CD14-positive monocyte (primary cell): Measurements from ENCODE around the gene NARS2. TPM values are rescaled to one million over a fixed set of nuclear protein-coding genes. Genes with fewer than 3 reads are reported as not detected.

ENCODE experiments used
- DNase-seq, 3 donors: peaks; one replicate each; pipeline ENCODE4 v3.0.0-alpha.2; 2011 to 2022
- H2AFZ ChIP-seq: 2 replicates; pipeline ENCODE4 v1.6.0; 2012; ENCODE audit warnings: mild to moderate bottlenecking, low read depth, low read length, inconsistent platforms; ENCODE audit not compliant: insufficient read depth, poor library complexity, severe bottlenecking
- H3K27ac ChIP-seq, 2 donors: 1 replicate in 1 of 2; 2 replicates in 1 of 2; pipeline ENCODE4 v1.5.1; 2012 to 2013; ENCODE audit warnings: low read length in 2 of 2, control low read depth in 1 of 2, inconsistent platforms in 1 of 2, low read depth in 1 of 2, mild to moderate bottlenecking in 1 of 2
- H3K27me3 ChIP-seq, 2 donors: one replicate each; pipeline versions ENCODE4 v1.6.0 to v1.6.1; 2011 to 2013; ENCODE audit warnings: low read length in 2 of 2; ENCODE audit not compliant: control insufficient read depth in 2 of 2, insufficient read depth in 2 of 2
- H3K36me3 ChIP-seq, 2 donors: replicated peaks in 1 of 2; 1 replicate in 1 of 2; 2 replicates in 1 of 2; pipeline versions ENCODE4 v1.5.1 to v1.6.1; 2012 to 2013; ENCODE audit warnings: low read length in 2 of 2, control low read depth in 1 of 2, inconsistent platforms in 1 of 2, mild to moderate bottlenecking in 1 of 2; ENCODE audit not compliant: insufficient read depth in 2 of 2, control insufficient read depth in 1 of 2
- H3K4me1 ChIP-seq, 2 donors: 1 replicate in 1 of 2; 2 replicates in 1 of 2; pipeline versions ENCODE4 v1.5.1 to v1.6.1; 2012 to 2013; ENCODE audit warnings: low read length in 2 of 2, control low read depth in 1 of 2, inconsistent platforms in 1 of 2, mild to moderate bottlenecking in 1 of 2, moderate library complexity in 1 of 2; ENCODE audit not compliant: insufficient read depth in 2 of 2, control insufficient read depth in 1 of 2
- H3K4me2 ChIP-seq: replicated peaks from 2 replicates; pipeline ENCODE3; 2012; ENCODE audit warnings: low read length, moderate library complexity, mild to moderate bottlenecking; ENCODE audit not compliant: poor library complexity, severe bottlenecking; ENCODE audit errors: extremely low read depth
- H3K4me3 ChIP-seq, 3 experiments: fragments of 200-600 bp in 1 of 3; sonication (generic) in 1 of 3; replicated peaks in 1 of 3; 1 replicate in 2 of 3; 2 replicates in 1 of 3; pipeline ENCODE4 v1.5.1; 2011 to 2013; ENCODE audit warnings: low read length in 3 of 3, mild to moderate bottlenecking in 3 of 3, control low read depth in 2 of 3, low read depth in 2 of 3, inconsistent platforms in 1 of 3, moderate library complexity in 1 of 3
- H3K79me2 ChIP-seq: 2 replicates; pipeline ENCODE4 v1.6.0; 2012; ENCODE audit warnings: mild to moderate bottlenecking, control low read depth, inconsistent platforms, low read length, moderate library complexity; ENCODE audit not compliant: insufficient read depth
- H3K9ac ChIP-seq: 2 replicates; pipeline ENCODE4 v1.6.0; 2017; ENCODE audit warnings: low read length, mild to moderate bottlenecking; ENCODE audit not compliant: insufficient read depth, poor library complexity, severe bottlenecking
- H3K9me3 ChIP-seq, 2 donors: replicated peaks in 1 of 2; 1 replicate in 1 of 2; 2 replicates in 1 of 2; pipeline versions ENCODE4 v1.5.1 to v1.6.1; 2012 to 2013; ENCODE audit warnings: low read length in 2 of 2, control low read depth in 1 of 2; ENCODE audit not compliant: control insufficient read depth in 1 of 2, insufficient read depth in 1 of 2
- H4K20me1 ChIP-seq: 2 replicates; pipeline ENCODE4 v1.6.0; 2012; ENCODE audit warnings: mild to moderate bottlenecking, low read length, control low read depth, moderate library complexity; ENCODE audit not compliant: insufficient read depth
- H3K27ac Mint-ChIP-seq, 7 donors: one replicate each; pipeline ENCODE4 v1.8.0; 2020; ENCODE audit warnings: mild to moderate bottlenecking in 7 of 7, mixed read lengths in 7 of 7, moderate library complexity in 6 of 7, inconsistent platforms in 2 of 7
- H3K27me3 Mint-ChIP-seq, 3 donors: one replicate each; pipeline ENCODE4 v1.8.0; 2021 to 2022; ENCODE audit warnings: low read depth in 3 of 3, mild to moderate bottlenecking in 3 of 3, mixed read lengths in 3 of 3, moderate library complexity in 3 of 3, inconsistent platforms in 1 of 3
- H3K36me3 Mint-ChIP-seq, 2 donors: one replicate each; pipeline ENCODE4 v1.8.0; 2020; ENCODE audit warnings: mixed read lengths in 2 of 2, inconsistent platforms in 1 of 2, mild to moderate bottlenecking in 1 of 2
- H3K4me1 Mint-ChIP-seq: one replicate; pipeline ENCODE4 v1.8.0; 2020; ENCODE audit warnings: mild to moderate bottlenecking, mixed read lengths
- H3K4me3 Mint-ChIP-seq, 2 donors: one replicate each; pipeline ENCODE4 v1.8.0; 2020; ENCODE audit warnings: mild to moderate bottlenecking in 2 of 2, mixed read lengths in 2 of 2, moderate library complexity in 1 of 2
- H3K9me3 Mint-ChIP-seq, 7 donors: one replicate each; pipeline ENCODE4 v1.8.0; 2020 to 2022; ENCODE audit warnings: mixed read lengths in 7 of 7, mild to moderate bottlenecking in 6 of 7, moderate library complexity in 6 of 7, inconsistent platforms in 2 of 7
- WGBS: methylation state at CpG from one replicate; pipeline ENCODE4 v1.1.5; 2013; ENCODE audit warnings: missing lambda C conversion rate; ENCODE audit not compliant: insufficient coverage; 5-methylcytosine and 5-hydroxymethylcytosine counted together
- intact Hi-C, 2 donors: fragments of 100-400 bp; cut with micrococcal nuclease; formaldehyde crosslinking; loops; one replicate each; pipeline versions ENCODE4 v1.15.0 to v1.15.1; 2023
- polyA plus RNA-seq, 3 donors: library from polyadenylated mRNA; depleted of rRNA in 1 of 3; unstranded in 2 of 3; stranded (reverse) in 1 of 3; fragments of 300-500 nt in 2 of 3; fragments of >200 nt in 1 of 3; fragmentation: Illumina TruSeq in 2 of 3; gene quantifications; 1 replicate in 2 of 3; 2 replicates in 1 of 3; pipeline ENCODE4 v1.2.3, GENCODE V29; 2012 to 2021
- TF ChIP-seq, protein P1 (sequence below): fragments of 200-600 bp; IDR thresholded peaks from one replicate; pipeline ENCODE4 v1.8.0; 2022; ENCODE audit warnings: antibody characterized with exemption, mild to moderate bottlenecking

Gene NARS2
- polyA plus RNA-seq, 3 donors: 4.3 to 6.6 (median 4.9) TPM

DNA sequence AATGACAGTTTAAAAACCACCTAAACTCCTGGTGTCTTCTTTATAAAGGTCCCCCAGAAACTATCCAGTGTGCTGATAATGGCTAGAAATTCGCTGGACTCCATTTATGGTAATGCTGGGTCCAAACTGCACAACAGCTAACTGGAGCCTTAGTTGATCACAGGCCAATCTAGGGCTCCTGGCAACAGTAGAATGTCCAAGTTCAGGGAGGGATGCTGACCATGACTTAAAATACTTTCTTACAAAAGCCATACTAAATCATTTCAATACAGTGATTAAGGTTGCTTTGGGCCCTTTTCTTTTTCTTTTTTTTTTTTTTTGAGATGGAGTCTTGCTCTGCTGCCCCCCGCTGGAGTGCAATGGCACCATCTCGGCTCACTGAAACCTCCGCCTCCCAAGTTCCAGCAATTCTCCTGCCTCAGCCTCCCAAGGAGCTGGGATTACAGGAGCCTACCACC lies 142.6 kb downstream of the NARS2 start:
- peak overlapping the region in 2 of 7 donors; percentile 35 to 68 for H3K27ac Mint-ChIP-seq

DNA sequence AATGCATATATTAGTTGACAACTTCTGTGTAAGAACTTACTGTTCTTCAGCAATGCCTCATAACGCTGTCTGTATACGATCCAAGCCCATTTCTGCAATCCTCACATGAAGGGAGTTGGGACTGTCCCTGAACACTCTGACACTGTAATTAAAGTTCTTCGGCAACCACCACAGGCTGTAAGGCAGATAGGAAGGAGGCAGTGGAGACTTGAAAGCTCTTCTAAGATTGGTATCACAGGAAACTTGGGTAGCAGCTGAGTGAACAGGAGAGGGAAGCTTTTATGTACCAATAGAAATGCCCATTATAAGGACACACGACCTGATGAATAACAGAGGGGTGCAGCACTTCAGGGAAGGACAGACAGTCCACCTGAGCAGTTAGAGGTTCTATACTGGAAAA lies 145.0 kb downstream of the NARS2 start:
- DNase-seq: no peak

More for the DNA sequence above, 142.6 kb downstream of the NARS2 start:
- Histone ChIP-seq H4K20me1 (no peaks in the 10 kb centered on the region), H2AFZ (no peak overlapping the region), H3K4me1 (peaks cover 24 to 27% of the 10 kb centered on the region in 2 donors), H3K36me3 (no peaks in the 10 kb centered on the region), H3K27me3 (no peaks in the 10 kb centered on the region), H3K79me2 (no peaks in the 10 kb centered on the region), H3K4me2 (no peak overlapping the region), H3K9ac (no peak overlapping the region), H3K4me3 (no peak overlapping the region), H3K9me3 (no peaks in the 10 kb centered on the region), H3K27ac (no peak overlapping the region)
- Mint-ChIP-seq H3K4me1 (peaks cover 30% of the 10 kb centered on the region), H3K36me3 (peaks cover 0 to 9% of the 10 kb centered on the region in 2 donors), H3K4me3 (no peak overlapping the region), H3K9me3 (no peaks in the 10 kb centered on the region), H3K27me3 (no peaks in the 10 kb centered on the region)
- peak in 2 of 3 donors; percentile 31 to 48 for DNase-seq
- intact Hi-C loops: loop anchor here (2.0 to 10.0 kb wide), 3 partner anchors 17 to 207 kb away; no protein-coding TSS in a partner anchor
- TF ChIP-seq, protein P1, sequence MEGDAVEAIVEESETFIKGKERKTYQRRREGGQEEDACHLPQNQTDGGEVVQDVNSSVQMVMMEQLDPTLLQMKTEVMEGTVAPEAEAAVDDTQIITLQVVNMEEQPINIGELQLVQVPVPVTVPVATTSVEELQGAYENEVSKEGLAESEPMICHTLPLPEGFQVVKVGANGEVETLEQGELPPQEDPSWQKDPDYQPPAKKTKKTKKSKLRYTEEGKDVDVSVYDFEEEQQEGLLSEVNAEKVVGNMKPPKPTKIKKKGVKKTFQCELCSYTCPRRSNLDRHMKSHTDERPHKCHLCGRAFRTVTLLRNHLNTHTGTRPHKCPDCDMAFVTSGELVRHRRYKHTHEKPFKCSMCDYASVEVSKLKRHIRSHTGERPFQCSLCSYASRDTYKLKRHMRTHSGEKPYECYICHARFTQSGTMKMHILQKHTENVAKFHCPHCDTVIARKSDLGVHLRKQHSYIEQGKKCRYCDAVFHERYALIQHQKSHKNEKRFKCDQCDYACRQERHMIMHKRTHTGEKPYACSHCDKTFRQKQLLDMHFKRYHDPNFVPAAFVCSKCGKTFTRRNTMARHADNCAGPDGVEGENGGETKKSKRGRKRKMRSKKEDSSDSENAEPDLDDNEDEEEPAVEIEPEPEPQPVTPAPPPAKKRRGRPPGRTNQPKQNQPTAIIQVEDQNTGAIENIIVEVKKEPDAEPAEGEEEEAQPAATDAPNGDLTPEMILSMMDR: peak; percentile 77
- 100% methylated on average over 1 of the region's 4 CpGs for WGBS

More for the DNA sequence above, 145.0 kb downstream of the NARS2 start:
- H3K27ac Mint-ChIP-seq: peak overlapping the region; percentile 5 to 84 (median 70)
- TF ChIP-seq, protein P1: no peak
- H3K4me1 ChIP-seq: peaks cover 47 to 52% of the 10 kb centered on the region in 2 donors
- intact Hi-C loops: loop anchor here in 1 of 2 donors (5.0 to 10.0 kb wide), 3 partner anchors 55 to 205 kb away; no protein-coding TSS in a partner anchor
- no peak overlapping the region for H3K27ac ChIP-seq
- peaks cover 0 to 5% of the 10 kb centered on the region in 2 donors for H3K36me3 Mint-ChIP-seq
- H3K27me3 Mint-ChIP-seq: no peaks in the 10 kb centered on the region
- no peak overlapping the region for H3K9ac ChIP-seq
- H3K9me3 ChIP-seq: no peaks in the 10 kb centered on the region
- no peaks in the 10 kb centered on the region for H3K79me2 ChIP-seq
- peaks cover 52% of the 10 kb centered on the region for H3K4me1 Mint-ChIP-seq
- H3K27me3 ChIP-seq: no peaks in the 10 kb centered on the region
- no peak overlapping the region for H3K4me3 ChIP-seq
- no peaks in the 10 kb centered on the region for H4K20me1 ChIP-seq
- H3K36me3 ChIP-seq: no peaks in the 10 kb centered on the region
- WGBS: 0% methylated on average over 1 of the region's 4 CpGs
- no peak overlapping the region for H3K4me2 ChIP-seq
- no peak overlapping the region for H3K4me3 Mint-ChIP-seq
- H3K9me3 Mint-ChIP-seq: peaks cover 0 to 2% (median 0%) of the 10 kb centered on the region in 7 donors
- H2AFZ ChIP-seq: no peak overlapping the region
